HepG2 (cell line): ENCODE data around the gene P2RX3. TPM values are rescaled to one million over a fixed set of nuclear protein-coding genes. Genes with fewer than 3 reads are reported as not detected.

Experiments used
- CREB1 ChIP-seq, 2 experiments: fragments of 450-650 bp in 1 of 2; IDR thresholded peaks; 2 replicates each; pipeline ENCODE4 v1.6.1; 2016 to 2017; ENCODE audit warnings: control low read depth in 1 of 2, mild to moderate bottlenecking in 1 of 2, missing compliant biosample characterization in 1 of 2, missing genetic modification characterization in 1 of 2
- FOXJ3 ChIP-seq: sonication (generic); formaldehyde crosslinking; IDR thresholded peaks from 2 replicates; pipeline ENCODE4 v1.4.0; 2020; ENCODE audit warnings: missing genetic modification reagents, mild to moderate bottlenecking, borderline replicate concordance
- HBP1 ChIP-seq: IDR thresholded peaks from 2 replicates; pipeline ENCODE4 v1.6.1; 2016; ENCODE audit warnings: low read depth, control low read depth
- MNT ChIP-seq: fragments of 450-650 bp; IDR thresholded peaks from 2 replicates; pipeline ENCODE4 v1.6.1; 2016
- SALL2 ChIP-seq: sonication (generic); formaldehyde crosslinking; IDR thresholded peaks from 2 replicates; pipeline ENCODE4 v1.8.1; 2023; ENCODE audit warnings: mild to moderate bottlenecking, missing genetic modification reagents, inconsistent platforms
- SYNCRIP ChIP-seq: fragments of 200-400 bp; formaldehyde crosslinking; IDR thresholded peaks from 2 replicates; pipeline ENCODE4 v1.6.1; 2018; ENCODE audit warnings: mild to moderate bottlenecking, low read depth, low read length; ENCODE audit not compliant: insufficient read depth
- ZNF331 ChIP-seq: sonication (generic); formaldehyde crosslinking; IDR thresholded peaks from 2 replicates; pipeline ENCODE4 v1.4.0; 2020; ENCODE audit warnings: missing genetic modification reagents
- ZNF569 ChIP-seq: sonication (generic); formaldehyde crosslinking; IDR thresholded peaks from 2 replicates; pipeline ENCODE4 v1.5.0; 2020; ENCODE audit warnings: mild to moderate bottlenecking, missing genetic modification reagents, moderate library complexity, borderline replicate concordance
- ZNF790 ChIP-seq: sonication (generic); formaldehyde crosslinking; IDR thresholded peaks from 2 replicates; pipeline ENCODE4 v1.8.0; 2022; ENCODE audit warnings: missing genetic modification reagents, mild to moderate bottlenecking, borderline replicate concordance
- polyA plus RNA-seq, 8 experiments: library from polyadenylated mRNA; depleted of rRNA in 3 of 8; stranded (reverse) in 7 of 8; unstranded in 1 of 8; fragments of >200 nt; fragmentation: Illumina TruSeq in 4 of 8; extraction: Trizol in 4 of 8; gene quantifications; 2 replicates each; pipeline versions ENCODE4 v1.2.1 to v1.2.3, GENCODE V29; 2011 to 2016; ENCODE audit warnings: low read depth in 4 of 8, missing spikeins in 1 of 8, mixed read lengths in 1 of 8; ENCODE audit not compliant: insufficient read depth in 1 of 8
- total RNA-seq, 5 experiments: library from RNA; depleted of rRNA; stranded (reverse); fragments of >200 nt; fragmentation: Illumina TruSeq; extraction: Trizol; gene quantifications; 2 replicates each; pipeline ENCODE4 v1.2.3, GENCODE V29; 2016; ENCODE audit warnings: low read depth in 1 of 5
- TF ChIP-seq, protein P1 (sequence below): sonication (generic); formaldehyde crosslinking; IDR thresholded peaks from 2 replicates; pipeline ENCODE4 v1.4.0; 2020; ENCODE audit warnings: mild to moderate bottlenecking, low read depth, missing genetic modification reagents
- TF ChIP-seq, protein P2 (sequence below): sonication (generic); formaldehyde crosslinking; conservative IDR thresholded peaks from 2 replicates; pipeline ENCODE4 v1.8.0; 2022; ENCODE audit warnings: low read depth, missing genetic modification reagents
- TF ChIP-seq, protein P3 (sequence below): sonication (generic); formaldehyde crosslinking; IDR thresholded peaks from 2 replicates; pipeline ENCODE4 v1.8.0; 2022; ENCODE audit warnings: mild to moderate bottlenecking, missing genetic modification reagents, moderate library complexity
- TF ChIP-seq, protein P4 (sequence below): sonication (generic); formaldehyde crosslinking; IDR thresholded peaks from 2 replicates; pipeline ENCODE4 v1.4.0; 2020; ENCODE audit warnings: missing genetic modification reagents
- TF ChIP-seq, protein P5 (sequence below): sonication (generic); formaldehyde crosslinking; IDR thresholded peaks from 2 replicates; pipeline ENCODE4 v1.4.0; 2020; ENCODE audit warnings: missing genetic modification reagents

Gene P2RX3
- total and polyA plus RNA-seq, 2 of the 13 experiments (the other 11 are each of a cell fraction or from before 2014, with no cell fraction given), result 0.08 TPM; not detected in 1

GRCh38 chr11:57399972-57400578, 61.9 kb downstream of the P2RX3 start (continued):
- TF ChIP-seq, protein P1, sequence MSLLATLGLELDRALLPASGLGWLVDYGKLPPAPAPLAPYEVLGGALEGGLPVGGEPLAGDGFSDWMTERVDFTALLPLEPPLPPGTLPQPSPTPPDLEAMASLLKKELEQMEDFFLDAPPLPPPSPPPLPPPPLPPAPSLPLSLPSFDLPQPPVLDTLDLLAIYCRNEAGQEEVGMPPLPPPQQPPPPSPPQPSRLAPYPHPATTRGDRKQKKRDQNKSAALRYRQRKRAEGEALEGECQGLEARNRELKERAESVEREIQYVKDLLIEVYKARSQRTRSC (CRISPR knock-in tag), result no peak
- TF ChIP-seq SALL2 (CRISPR knock-in tag), result no peak
- 0 out of 2 replicates have a peak, but pooled peaks have one; percentile 24 for TF ChIP-seq ZNF331 (CRISPR knock-in tag)
- TF ChIP-seq CREB1 (IDR thresholded peaks at IDR 0.05), result no peak
- TF ChIP-seq CREB1 (CRISPR knock-in tag; IDR thresholded peaks at IDR 0.05), result peak; percentile 49; the same call in 1 of the 2 replicates
- peak; percentile 48; the same call in 1 of the 2 replicates for TF ChIP-seq FOXJ3 (CRISPR knock-in tag)
- TF ChIP-seq HBP1 (CRISPR knock-in tag), result no peak
- TF ChIP-seq, protein P2, sequence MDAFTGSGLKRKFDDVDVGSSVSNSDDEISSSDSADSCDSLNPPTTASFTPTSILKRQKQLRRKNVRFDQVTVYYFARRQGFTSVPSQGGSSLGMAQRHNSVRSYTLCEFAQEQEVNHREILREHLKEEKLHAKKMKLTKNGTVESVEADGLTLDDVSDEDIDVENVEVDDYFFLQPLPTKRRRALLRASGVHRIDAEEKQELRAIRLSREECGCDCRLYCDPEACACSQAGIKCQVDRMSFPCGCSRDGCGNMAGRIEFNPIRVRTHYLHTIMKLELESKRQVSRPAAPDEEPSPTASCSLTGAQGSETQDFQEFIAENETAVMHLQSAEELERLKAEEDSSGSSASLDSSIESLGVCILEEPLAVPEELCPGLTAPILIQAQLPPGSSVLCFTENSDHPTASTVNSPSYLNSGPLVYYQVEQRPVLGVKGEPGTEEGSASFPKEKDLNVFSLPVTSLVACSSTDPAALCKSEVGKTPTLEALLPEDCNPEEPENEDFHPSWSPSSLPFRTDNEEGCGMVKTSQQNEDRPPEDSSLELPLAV (CRISPR knock-in tag), result no peak
- TF ChIP-seq, protein P3, sequence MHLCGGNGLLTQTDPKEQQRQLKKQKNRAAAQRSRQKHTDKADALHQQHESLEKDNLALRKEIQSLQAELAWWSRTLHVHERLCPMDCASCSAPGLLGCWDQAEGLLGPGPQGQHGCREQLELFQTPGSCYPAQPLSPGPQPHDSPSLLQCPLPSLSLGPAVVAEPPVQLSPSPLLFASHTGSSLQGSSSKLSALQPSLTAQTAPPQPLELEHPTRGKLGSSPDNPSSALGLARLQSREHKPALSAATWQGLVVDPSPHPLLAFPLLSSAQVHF (CRISPR knock-in tag), result no peak
- TF ChIP-seq, protein P4, sequence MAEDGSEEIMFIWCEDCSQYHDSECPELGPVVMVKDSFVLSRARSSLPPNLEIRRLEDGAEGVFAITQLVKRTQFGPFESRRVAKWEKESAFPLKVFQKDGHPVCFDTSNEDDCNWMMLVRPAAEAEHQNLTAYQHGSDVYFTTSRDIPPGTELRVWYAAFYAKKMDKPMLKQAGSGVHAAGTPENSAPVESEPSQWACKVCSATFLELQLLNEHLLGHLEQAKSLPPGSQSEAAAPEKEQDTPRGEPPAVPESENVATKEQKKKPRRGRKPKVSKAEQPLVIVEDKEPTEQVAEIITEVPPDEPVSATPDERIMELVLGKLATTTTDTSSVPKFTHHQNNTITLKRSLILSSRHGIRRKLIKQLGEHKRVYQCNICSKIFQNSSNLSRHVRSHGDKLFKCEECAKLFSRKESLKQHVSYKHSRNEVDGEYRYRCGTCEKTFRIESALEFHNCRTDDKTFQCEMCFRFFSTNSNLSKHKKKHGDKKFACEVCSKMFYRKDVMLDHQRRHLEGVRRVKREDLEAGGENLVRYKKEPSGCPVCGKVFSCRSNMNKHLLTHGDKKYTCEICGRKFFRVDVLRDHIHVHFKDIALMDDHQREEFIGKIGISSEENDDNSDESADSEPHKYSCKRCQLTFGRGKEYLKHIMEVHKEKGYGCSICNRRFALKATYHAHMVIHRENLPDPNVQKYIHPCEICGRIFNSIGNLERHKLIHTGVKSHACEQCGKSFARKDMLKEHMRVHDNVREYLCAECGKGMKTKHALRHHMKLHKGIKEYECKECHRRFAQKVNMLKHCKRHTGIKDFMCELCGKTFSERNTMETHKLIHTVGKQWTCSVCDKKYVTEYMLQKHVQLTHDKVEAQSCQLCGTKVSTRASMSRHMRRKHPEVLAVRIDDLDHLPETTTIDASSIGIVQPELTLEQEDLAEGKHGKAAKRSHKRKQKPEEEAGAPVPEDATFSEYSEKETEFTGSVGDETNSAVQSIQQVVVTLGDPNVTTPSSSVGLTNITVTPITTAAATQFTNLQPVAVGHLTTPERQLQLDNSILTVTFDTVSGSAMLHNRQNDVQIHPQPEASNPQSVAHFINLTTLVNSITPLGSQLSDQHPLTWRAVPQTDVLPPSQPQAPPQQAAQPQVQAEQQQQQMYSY, result no peak
- TF ChIP-seq ZNF569, result no peak
- TF ChIP-seq SYNCRIP, result no peak
- TF ChIP-seq, protein P5, sequence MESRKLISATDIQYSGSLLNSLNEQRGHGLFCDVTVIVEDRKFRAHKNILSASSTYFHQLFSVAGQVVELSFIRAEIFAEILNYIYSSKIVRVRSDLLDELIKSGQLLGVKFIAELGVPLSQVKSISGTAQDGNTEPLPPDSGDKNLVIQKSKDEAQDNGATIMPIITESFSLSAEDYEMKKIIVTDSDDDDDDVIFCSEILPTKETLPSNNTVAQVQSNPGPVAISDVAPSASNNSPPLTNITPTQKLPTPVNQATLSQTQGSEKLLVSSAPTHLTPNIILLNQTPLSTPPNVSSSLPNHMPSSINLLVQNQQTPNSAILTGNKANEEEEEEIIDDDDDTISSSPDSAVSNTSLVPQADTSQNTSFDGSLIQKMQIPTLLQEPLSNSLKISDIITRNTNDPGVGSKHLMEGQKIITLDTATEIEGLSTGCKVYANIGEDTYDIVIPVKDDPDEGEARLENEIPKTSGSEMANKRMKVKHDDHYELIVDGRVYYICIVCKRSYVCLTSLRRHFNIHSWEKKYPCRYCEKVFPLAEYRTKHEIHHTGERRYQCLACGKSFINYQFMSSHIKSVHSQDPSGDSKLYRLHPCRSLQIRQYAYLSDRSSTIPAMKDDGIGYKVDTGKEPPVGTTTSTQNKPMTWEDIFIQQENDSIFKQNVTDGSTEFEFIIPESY (CRISPR knock-in tag), result no peak
- TF ChIP-seq ZNF790 (CRISPR knock-in tag), result no peak
- TF ChIP-seq MNT, result no peak
